GM20431 (cell line): ENCODE data around the gene HCFC1R1.

Experiments
- in situ Hi-C: fragments of 300-500 bp; cut with MseI, MboI; formaldehyde crosslinking; loops from one replicate; pipeline ENCODE4 v1.15.0; 2020; ENCODE audit warnings: low sequenced_read_pairs; ENCODE audit not compliant: unreplicated experiment

The HCFC1R1 gene

DNA sequence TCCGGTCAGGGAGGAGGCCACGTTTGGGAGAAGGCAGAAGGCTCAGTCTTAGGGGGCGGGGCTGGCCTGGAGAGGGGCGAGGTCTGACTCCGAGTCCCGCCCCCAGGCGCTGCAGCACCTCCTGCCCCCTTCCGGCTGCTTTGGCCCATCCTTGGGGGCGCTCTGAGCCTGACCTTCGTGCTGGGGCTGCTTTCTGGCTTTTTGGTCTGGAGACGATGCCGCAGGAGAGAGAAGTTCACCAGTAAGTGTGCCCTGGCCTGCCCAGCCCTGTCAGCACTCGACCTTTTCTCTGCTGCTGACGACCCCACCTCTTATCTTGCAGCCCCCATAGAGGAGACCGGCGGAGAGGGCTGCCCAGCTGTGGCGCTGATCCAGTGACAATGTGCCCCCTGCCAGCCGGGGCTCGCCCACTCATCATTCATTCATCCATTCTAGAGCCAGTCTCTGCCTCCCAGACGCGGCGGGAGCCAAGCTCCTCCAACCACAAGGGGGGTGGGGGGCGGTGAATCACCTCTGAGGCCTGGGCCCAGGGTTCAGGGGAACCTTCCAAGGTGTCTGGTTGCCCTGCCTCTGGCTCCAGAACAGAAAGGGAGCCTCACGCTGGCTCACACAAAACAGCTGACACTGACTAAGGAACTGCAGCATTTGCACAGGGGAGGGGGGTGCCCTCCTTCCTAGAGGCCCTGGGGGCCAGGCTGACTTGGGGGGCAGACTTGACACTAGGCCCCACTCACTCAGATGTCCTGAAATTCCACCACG is 2.1 kb downstream of the HCFC1R1 start:
- in situ Hi-C loops: no loop called here

DNA sequence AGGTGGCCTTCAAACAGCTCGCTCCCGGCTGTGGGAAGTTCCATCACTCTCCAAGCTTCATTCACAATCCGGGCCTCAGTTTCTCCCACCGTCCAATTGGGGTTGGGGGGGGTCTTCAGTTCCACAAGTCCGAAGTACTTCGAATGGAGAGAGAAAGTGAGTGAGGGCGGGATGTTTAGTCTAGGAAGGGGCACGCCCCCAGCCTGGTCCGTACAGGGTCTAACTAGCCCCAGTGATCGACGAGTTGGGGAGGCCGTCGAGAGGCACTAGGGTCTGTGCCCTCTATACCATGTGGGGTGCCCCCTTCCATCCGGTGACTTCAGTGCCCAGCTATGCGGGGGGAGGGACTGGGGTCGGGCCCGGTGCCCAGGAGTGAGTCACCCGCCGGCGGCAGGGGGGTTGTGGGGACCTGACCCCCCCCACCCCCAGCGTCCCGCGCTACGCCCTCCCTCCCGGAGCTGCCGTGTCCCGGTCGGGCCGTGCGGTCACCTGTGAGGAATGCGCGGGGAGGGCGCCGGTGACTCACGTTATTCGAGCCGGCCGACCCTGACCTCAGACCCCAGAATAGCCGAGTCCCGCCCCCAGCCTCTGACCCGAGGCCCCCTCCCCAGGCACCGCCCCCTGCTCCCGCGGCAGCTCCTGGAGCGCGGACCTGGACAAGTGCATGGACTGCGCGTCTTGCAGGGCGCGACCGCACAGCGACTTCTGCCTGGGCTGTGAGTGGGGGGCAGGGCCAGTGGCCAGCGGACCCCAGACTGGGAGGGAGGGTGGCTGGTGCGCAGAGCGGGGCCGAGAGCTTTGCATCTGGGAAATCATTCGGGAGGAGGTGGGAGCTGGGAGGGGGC is 2.9 kb downstream of the HCFC1R1 start:
- in situ Hi-C loops: no loop called here

DNA sequence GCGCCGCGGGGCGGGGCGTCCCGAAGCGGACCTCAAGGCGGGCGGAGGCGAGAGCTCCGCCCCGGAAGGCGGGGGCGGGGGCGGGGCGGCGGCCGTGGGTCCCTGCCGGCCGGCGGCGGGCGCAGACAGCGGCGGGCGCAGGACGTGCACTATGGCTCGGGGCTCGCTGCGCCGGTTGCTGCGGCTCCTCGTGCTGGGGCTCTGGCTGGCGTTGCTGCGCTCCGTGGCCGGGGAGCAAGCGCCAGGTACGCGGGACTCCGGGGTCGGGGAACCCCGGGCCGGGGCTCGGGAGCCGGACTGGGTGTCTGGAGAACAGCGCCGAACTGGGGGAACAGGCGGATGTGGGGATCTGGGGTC is 3.5 kb downstream of the HCFC1R1 start, which contains the start of gene TNFRSF12A:
Gene TNFRSF12A, plus strand, starts transcription at position 122 of the 357 bp plus-strand sequence. Its CDS starts 30 bp downstream, at position 152.
- in situ Hi-C loops: no loop called here

DNA sequence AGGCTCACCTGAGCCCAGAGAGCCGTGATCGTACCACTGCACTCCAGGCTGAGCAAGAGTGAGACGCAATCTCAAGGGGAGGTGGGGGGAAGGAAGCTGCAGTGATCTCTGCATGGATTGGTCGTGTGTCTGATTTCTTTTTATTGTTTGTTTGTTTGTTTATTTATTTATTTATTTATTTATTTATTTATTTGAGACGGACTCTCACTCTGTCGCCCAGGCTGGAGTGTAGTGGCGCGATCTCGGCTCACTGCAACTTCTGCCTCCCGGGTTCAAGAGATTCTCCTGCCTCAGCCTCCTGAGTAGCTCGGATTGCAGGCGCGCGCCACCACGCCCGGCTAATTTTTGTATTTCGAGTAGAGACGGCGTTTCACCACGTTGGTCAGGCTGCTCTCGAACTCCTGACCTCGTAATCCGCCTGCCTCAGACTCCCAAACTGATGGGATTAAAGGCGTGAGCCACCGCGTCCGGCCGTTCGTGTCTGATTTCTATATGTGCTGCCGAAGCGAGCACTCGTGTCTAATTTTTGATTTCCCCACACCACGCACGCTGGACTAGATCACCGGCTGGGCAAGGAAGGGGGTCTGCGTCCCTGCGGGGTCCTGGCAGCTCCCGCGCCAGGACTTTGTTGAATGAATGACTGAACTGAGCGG is 4.0 kb downstream of the HCFC1R1 start:
- in situ Hi-C loops: no loop called here

DNA sequence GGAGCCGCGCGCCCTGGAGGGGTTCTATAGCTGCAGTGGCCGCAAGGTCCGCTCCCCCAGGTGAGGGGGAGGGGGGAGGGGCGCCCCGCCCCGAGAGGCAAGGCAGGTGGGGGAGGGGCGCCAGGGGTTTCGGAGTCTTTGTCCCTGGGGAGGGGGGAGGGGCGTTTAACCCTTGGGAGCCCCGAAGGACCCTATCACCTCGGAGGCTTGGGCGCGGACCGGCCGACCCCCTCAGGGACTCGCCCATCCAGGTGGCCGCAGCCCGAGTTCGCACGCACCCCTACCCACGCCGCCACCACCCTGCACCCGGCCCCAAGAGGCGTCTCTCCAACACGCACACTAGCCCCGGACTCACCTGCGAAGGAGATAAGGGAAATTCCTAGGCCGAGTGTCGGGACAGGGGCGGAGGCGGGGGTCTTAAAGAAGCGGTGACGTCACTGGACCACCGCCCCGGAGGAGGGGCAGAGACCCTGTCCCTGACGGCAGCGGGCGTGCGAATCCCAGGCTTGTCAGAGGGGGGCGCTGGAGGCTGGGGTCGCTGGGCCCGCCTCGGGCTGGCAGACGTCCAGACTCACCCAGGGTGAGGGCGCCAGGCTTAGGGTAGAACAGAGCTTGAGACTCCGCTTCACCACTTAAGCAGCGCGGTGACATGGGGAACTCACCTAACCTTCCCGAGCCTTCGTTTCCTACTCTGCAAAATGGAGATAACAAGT is 5.8 kb downstream of the HCFC1R1 start, which contains the start of gene CLDN6:
Gene CLDN6, minus strand, starts transcription at position 390 of the 713 bp plus-strand sequence. CDS start 2,162 bp downstream, outside the sequence.
- in situ Hi-C loops: no loop called here

DNA sequence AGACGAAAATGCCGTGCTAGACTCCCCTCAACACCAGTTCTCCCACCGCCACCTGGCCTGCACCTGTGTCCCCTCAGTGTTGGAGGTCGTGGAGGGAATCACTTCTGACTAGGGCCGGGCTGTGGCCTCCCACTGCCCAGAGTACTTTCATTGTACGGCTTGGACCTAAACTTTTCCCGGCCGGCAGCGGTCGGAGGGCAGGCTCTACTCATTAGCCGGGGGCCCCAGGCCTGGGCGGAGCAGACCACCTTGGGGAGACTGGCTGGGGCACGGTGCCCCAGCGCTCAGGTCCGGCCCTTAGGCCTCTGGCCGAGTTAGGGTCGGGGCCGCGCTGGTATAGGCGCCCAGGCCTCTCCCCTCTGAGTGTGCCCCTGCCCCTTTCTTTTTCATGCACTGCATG is 6.4 kb downstream of the HCFC1R1 start:
- in situ Hi-C loops: no loop called here

DNA sequence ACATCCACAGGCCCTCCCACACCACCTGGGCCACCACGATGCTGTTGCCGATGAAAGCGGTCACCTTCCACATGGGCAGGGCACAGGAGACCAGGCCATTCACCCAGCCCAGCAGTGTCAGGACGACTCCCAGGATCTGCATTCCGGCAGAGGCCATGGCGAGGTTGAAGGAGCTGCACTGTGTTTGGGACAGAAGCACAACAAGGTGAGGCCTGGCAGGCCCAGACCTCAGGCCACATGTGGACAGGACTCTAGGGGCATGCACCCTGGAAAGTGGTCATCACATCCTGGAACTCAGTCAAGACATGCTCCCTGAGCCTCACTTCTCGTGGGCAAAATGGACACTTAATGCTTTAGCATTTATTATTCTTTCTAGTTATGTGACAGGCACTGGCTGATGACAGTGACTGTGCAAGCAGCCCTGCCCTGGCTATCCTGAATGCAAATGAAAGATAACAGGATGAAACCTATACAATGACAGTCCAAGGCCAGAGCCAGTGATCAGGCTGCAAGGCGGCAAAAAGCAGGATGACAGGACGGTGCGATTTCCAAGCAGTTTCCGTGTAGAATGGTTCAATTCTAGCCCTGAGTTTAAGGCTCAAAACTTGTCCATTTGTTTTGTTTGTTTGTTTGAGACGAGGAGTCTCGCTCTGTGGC is 7.7 kb downstream of the HCFC1R1 start:
- in situ Hi-C loops: no loop called here

DNA sequence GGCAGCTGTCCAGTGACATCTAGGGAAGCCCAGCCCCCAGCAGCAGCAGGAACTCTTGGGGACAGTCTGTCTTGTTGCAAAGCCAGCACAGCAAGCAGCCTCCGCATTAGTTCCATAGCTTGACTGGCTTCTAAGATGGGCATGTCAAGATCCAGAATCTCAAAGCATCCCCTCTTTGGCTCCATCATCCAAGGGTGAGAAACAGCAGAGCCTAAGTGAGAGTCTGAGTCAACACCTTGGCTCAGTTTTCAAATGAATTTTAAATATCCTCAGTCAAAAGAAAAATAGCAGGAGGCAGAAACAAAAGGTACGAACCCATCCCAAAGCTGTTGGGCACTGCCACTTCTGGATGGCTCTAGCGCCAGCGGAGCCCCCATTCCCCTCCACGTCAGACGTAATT is 8.8 kb downstream of the HCFC1R1 start:
- in situ Hi-C loops: no loop called here

DNA sequence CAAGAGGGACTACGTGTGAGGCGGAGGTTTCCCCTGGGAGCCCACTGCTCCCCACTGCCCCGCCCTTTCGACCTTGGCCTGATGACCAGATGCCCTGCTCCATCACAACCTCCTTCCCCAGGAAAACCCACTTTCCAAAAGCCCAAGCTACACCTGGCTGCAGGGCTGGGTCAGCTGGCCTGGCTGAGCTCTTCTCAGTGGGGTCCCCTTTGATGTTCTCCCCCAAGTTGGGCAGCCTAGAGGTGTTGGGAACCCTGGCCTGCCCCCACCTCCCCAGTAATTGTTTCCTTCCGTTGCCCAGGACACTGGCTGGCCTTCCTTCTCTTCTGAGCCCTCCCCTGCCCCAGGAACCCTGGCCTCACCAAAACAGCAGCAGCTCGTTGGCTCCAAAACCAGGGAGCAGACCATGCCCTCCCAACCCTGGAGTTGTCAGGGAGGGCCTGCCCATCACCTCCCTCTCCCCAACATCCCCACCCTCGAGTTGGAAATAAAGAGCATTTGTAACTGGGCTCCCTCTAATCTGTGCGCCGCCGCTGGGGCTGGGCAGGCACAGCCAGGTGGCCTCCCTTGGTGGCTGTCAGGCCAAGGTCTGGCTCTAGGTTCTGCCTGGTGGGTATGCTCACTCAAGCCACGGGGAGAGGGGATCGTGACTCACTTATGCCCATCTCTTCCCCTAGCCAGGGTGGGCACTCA is 9.6 kb downstream of the HCFC1R1 start:
- in situ Hi-C loops: no loop called here

DNA sequence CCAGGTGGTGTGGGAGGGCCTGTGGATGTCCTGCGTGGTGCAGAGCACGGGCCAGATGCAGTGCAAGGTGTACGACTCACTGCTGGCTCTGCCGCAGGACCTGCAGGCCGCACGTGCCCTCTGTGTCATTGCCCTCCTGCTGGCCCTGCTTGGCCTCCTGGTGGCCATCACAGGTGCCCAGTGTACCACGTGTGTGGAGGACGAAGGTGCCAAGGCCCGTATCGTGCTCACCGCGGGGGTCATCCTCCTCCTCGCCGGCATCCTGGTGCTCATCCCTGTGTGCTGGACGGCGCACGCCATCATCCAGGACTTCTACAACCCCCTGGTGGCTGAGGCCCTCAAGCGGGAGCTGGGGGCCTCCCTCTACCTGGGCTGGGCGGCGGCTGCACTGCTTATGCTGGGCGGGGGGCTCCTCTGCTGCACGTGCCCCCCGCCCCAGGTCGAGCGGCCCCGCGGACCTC is 10.2 kb downstream of the HCFC1R1 start:
- in situ Hi-C loops: no loop called here

DNA sequence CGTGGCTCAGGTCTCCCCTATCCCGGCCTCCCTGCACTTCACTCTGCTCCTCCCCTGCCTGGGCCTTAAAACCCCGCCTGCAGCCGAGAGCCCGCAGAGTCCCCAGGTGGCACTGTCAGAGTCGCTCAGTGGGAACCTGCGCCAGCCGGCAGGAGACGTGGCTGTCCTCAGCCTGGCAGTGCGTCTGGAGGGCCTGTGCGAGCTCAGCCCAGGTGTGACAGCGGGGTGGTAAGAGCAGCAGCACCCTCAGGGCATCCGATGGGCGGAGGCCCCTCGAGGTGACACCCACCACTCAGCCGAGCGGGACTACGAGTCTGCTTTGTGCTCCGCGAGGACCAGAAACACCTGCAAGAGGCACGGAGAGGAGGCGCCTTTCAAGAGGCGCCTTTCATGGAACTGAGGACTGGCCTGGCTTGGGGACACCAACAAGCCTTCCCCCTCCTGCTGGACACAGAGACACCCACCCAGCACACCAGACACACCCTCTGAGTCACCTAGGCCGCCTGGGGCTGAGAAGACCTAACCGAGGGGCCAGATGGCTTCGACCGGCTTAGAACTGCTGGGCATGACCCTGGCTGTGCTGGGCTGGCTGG is 10.8 kb downstream of the HCFC1R1 start, which contains the start of gene CLDN9:
Gene CLDN9, plus strand, starts transcription at position 96 of the 593 bp plus-strand sequence. Its CDS starts 440 bp downstream, at position 536.
- in situ Hi-C loops: no loop called here

DNA sequence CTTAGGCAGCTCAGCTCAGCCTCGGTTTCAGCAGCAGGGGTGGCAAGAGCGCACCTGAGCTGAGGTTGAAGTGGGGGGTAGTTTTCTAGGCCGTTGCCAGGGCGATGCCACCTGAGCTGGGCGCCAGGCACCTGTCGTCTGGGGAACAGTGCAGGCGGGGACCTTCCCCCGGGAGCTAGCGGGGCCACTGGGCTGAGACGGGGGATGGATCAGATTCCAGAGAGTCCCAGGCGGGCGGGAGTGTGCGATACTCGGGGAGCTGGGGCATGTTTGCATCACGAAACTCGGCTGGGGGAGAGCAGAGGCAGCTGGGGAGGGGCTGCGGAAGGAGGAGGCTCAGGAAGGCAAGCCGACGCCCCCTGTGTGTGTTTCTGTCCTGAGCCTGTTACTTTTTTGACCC is 11.5 kb downstream of the HCFC1R1 start:
- in situ Hi-C loops: no loop called here

DNA sequence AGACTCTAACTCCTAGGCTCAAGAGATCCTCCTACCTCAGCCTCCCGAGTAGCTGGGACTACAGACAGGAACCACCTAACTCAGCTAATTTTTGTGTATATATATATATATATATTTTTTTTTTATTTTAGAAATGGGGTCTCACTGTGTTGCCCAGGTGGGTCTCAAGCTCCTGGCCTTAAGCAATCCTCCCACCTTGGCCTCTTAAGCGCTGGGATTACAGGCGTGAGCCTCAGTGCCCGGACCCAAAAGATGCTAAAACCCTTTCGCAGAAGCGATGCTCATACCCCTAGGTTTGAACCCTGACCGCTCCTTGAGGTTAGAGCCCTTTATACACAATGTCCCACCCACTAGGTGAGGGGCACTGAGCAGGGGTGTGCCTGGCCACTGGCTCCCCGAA is 13.2 kb downstream of the HCFC1R1 start:
- in situ Hi-C loops: no loop called here

DNA sequence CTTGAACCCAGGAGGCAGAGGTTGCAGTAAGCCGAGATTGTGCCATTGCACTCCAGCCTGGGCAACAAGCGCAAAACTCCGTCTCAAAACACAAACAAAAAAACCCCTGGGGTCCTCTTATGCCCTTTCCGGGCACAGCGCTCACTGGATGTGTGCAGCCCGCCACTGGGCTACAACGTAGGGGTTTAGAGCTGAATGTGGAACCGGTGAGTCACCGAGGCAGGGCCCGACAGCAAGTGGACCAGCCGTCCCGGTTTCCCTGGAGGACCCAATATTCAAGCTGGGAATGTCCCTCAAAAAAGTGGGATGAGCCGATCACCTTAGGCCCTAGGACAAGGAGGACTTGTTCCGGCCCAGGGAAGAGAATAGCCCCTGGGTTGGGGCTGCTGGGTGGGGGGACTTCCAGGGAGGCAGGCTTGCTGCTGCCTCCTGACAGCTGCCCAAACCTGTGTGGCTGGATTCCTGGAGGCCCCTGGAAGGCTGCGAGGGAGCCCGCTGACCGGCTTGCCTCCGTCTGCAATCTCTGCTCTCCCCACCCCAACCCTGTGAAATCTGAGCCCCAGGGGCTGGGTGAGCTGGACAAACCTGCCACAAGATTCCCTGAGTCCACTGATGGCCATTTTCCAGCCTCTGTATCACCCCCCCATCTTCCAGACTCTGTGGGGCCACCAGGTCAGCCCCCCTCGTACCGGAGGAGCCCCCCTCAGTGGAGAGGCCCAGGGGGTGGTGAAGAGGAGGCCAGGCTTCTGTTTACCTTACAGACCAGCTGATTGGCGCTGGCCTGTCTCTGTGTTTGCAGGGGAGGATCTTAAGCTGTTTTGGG is 14.0 kb downstream of the HCFC1R1 start:
- in situ Hi-C loops: no loop called here

DNA sequence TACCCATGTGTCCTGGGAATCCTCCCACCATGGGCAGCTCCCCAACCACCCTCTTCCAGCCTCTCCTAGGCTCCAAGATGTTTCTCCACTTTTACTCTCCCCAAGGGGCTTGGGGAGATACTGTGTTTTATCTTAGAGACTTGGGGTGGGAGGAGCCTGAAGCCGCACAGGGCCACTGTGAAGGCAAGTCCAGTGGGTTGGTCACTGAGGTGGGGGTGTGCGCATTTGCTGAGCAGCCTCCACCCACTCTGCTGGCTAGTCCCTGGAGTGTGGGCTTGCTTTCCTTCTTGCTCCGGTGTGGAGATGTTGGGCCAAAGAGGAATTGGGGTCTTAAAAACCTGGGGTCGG is 15.1 kb downstream of the HCFC1R1 start:
- in situ Hi-C loops: no loop called here

DNA sequence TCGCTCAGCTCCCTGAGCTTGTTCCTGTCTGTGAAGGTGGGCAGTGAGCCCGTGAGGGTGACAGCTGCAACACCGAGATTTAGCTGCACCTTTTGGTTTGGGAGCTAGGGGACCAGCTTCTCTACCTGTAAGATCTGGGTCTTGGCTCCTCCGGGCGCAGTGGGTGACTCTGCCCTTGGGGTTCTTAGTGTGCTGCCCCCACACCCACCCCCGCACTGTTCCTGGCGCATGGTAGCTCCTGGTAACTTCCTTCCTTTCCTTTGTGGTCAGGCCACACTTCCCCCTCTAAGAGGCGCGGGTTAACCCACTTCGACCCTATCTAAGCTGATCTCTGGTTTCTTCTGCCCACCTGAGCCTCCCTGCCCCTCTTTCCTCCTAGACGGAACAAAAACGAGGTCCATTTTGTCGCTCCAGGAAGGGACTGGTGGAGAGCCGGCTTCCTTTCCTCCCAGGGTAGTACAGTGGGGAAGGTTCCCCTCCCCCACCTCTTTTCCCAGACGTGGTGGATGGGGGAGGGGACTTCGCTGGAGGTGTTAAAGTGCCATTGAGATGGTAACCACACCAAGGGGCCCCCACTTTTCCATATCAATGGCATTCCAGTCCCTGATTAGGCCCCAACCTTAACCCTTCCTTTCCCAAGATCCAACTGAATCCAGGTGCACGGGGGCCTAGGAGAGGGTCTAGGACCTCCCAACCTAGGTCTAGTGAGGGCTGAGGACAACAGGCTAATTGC is 15.6 kb downstream of the HCFC1R1 start:
- in situ Hi-C loops: no loop called here
